Left ventricle myocardium inferior (tissue), 1 donor: ENCODE results near the gene CHRFAM7A. TPM values are rescaled to one million over a fixed set of nuclear protein-coding genes. Genes with fewer than 3 reads are reported as not detected.

ENCODE experiments used
- total RNA-seq: library from RNA; stranded (reverse); fragmentation: NEBNext Ultra II Directional; extraction: Animal tissue kit (Norgen Biotek cat#: 25700); gene quantifications from one replicate; pipeline ENCODE4 v1.2.1, GENCODE V29; 2021
- donor health status: DM: no; HTN: yes; CAD: no; lungs with severe emphysema.

CHRFAM7A gene
- total RNA-seq, 1 donor from 2014 or later: 2.4 TPM

Other genes with a start within 250 kb of the CHRFAM7A start
- gene GOLGA8R, start 20.7 kb upstream of the CHRFAM7A start, total RNA-seq: 3.5 TPM
- gene GOLGA8Q, start 158.5 kb upstream of the CHRFAM7A start, total RNA-seq: 0.74 TPM
- 0.16 TPM for gene GOLGA8H, start 210.5 kb upstream of the CHRFAM7A start, total RNA-seq